Measurements from ENCODE around the gene GLA.

The GLA gene

GRCh38 chrX:101357166-101357795 is 50.4 kb downstream of the GLA start:
- DNase-seq (ENCODE audit: low read depth, low spot score), result peak; percentile 31

DNA sequence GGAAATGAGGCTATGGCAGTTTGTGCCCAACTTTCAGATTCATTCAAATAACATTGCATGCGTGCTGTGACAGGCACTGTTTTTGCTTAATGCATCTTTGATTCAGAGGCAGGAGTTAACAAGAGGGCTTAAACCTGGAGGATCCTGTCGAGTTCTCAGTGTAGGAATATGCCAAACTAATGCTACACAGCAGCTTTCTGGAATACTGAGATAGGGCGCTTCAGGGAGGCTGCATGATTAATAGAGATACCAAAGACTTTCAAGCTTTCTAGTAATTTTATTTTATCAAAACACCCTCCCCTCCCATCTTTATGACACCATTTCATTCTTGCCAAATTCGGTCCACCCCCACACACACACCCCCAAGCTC is 58.5 kb downstream of the GLA start:
- DNase-seq (ENCODE audit: low read depth, low spot score), result no peak

GRCh38 chrX:101348452-101349192 is 59.1 kb downstream of the GLA start, which contains the start of gene TIMM8A:
Gene TIMM8A, minus strand, starts transcription at chrX:101348742. Its CDS starts 78 bp downstream, at chrX:101348664.
- peak; percentile 90 for DNase-seq (ENCODE audit: low read depth, low spot score)

DNA sequence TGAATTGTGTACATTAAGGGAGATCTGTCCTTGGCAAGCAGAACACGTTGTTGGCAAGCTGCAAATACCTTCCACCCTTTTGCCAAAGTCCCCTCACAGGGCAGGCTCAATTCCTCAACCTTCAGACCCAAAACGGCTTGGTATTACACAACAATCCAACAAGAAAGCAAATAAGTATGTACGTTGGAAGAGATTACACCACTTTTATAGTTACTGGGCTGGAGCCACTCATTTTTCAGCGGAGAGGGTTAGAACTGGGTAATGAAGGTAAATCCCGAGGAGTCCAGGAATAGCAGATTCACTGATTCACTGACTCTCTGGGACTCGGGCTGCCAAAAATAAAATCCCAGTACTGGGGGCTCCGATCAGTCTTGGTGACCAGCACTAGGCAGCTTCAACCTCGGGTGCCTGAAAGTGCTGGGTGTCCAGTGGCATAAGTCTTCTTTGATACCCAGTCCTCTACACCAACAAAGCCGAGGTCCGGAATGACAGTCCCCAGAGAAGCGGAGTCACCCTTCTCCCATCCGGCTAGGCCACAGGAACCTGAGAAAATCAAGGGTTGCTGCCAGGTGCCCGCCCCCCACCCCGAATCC is 59.8 kb downstream of the GLA start:
- no peak for DNase-seq (ENCODE audit: low read depth, low spot score)

Data from ELF-1 (cell line).